Measurements from ENCODE around the gene RGL2.

Gene RGL2

GRCh38 chr6:33333666-33334065, 34.9 kb upstream of the RGL2 start:
- no peaks in the 10 kb centered on the region for H3K4me1 ChIP-seq (ENCODE audit: control insufficient read depth, insufficient read depth, low read length, poor library complexity, severe bottlenecking)
- no peak for DNase-seq
- H3K36me3 ChIP-seq (ENCODE audit: control insufficient read depth, insufficient read depth, low read length) = no peaks in the 10 kb centered on the region
- no peaks in the 10 kb centered on the region for H3K27me3 ChIP-seq (replicated peaks; ENCODE audit: control insufficient read depth, insufficient read depth, low read length, poor library complexity, severe bottlenecking)
- no peak overlapping the region for H3K27ac ChIP-seq (ENCODE audit: insufficient read depth, low read length, poor library complexity, severe bottlenecking)
- H3K4me3 ChIP-seq (ENCODE audit: insufficient read depth, low read depth, low read length, poor library complexity, severe bottlenecking) = no peak overlapping the region
- H3K9me3 ChIP-seq (ENCODE audit: control insufficient read depth, low read length) = no peaks in the 10 kb centered on the region

GRCh38 chr6:33330736-33331135, 32.0 kb upstream of the RGL2 start:
- no peaks in the 10 kb centered on the region for H3K4me1 ChIP-seq (ENCODE audit: control insufficient read depth, insufficient read depth, low read length, poor library complexity, severe bottlenecking)
- no peak overlapping the region for H3K4me3 ChIP-seq (ENCODE audit: insufficient read depth, low read depth, low read length, poor library complexity, severe bottlenecking)
- no peaks in the 10 kb centered on the region for H3K36me3 ChIP-seq (ENCODE audit: control insufficient read depth, insufficient read depth, low read length)
- H3K27me3 ChIP-seq (replicated peaks; ENCODE audit: control insufficient read depth, insufficient read depth, low read length, poor library complexity, severe bottlenecking) = no peaks in the 10 kb centered on the region
- no peak overlapping the region for H3K27ac ChIP-seq (ENCODE audit: insufficient read depth, low read length, poor library complexity, severe bottlenecking)
- no peaks in the 10 kb centered on the region for H3K9me3 ChIP-seq (ENCODE audit: control insufficient read depth, low read length)
- no peak for DNase-seq

DNA sequence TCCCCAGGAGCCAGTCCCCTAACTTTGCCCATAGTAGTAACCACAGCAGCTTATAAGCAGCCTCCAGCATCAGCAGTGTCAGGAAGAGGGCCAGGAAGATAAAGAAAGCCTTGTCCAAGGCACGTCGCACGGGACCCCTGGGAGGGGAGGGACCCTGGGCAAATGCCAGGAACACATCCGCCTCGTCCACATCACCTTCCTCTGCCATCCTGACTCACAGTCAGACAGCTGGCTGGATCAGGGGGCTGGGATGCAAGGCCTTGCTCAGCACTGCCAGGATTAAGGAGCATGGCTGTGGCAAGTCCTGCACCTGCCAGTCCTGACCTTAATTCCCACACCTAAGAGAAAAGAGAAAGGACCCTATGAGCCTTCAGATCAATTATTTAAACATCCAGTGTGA, 30.3 kb upstream of the RGL2 start:
- peaks cover under 1% of the 10 kb centered on the region for H3K4me1 ChIP-seq (ENCODE audit: control insufficient read depth, insufficient read depth, low read length, poor library complexity, severe bottlenecking)
- H3K36me3 ChIP-seq (ENCODE audit: control insufficient read depth, insufficient read depth, low read length) = no peaks in the 10 kb centered on the region
- DNase-seq = no peak
- H3K27me3 ChIP-seq (replicated peaks; ENCODE audit: control insufficient read depth, insufficient read depth, low read length, poor library complexity, severe bottlenecking) = no peaks in the 10 kb centered on the region
- no peaks in the 10 kb centered on the region for H3K9me3 ChIP-seq (ENCODE audit: control insufficient read depth, low read length)
- no peak overlapping the region for H3K27ac ChIP-seq (ENCODE audit: insufficient read depth, low read length, poor library complexity, severe bottlenecking)
- H3K4me3 ChIP-seq (ENCODE audit: insufficient read depth, low read depth, low read length, poor library complexity, severe bottlenecking) = no peak overlapping the region

DNA sequence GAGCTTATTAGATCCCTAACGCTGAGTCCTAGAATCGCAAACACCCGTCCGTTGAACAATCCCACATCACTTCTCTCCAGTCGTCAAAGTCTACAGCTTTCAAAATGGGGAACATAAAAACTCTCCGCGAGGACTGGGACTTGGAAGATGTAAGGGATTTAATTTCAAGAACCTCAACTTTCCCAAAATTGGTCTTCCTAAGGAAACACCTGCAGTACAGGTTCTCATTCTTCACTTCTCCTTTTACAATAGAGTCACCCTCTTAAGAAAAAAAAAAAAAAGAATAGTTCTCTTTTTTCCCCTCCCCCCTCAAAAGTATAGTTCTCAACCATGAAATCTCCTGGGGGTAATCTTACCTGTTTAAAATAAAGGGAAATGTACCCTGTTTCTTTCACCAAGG, 25.4 kb upstream of the RGL2 start:
- H3K27me3 ChIP-seq (replicated peaks; ENCODE audit: control insufficient read depth, insufficient read depth, low read length, poor library complexity, severe bottlenecking) = no peaks in the 10 kb centered on the region
- peaks cover 30% of the 10 kb centered on the region for H3K4me1 ChIP-seq (ENCODE audit: control insufficient read depth, insufficient read depth, low read length, poor library complexity, severe bottlenecking)
- H3K4me3 ChIP-seq (ENCODE audit: insufficient read depth, low read depth, low read length, poor library complexity, severe bottlenecking) = peak overlapping the region; percentile 89
- peaks cover 20% of the 10 kb centered on the region for H3K36me3 ChIP-seq (ENCODE audit: control insufficient read depth, insufficient read depth, low read length)
- no peak for DNase-seq
- H3K9me3 ChIP-seq (ENCODE audit: control insufficient read depth, low read length) = no peaks in the 10 kb centered on the region
- peak overlapping the region; percentile 84 for H3K27ac ChIP-seq (ENCODE audit: insufficient read depth, low read length, poor library complexity, severe bottlenecking)

- Histone ChIP-seq H3K4me1 (ENCODE audit: control insufficient read depth, insufficient read depth, low read length, poor library complexity, severe bottlenecking) (peaks cover 35% of the 10 kb centered on the region), H3K4me3 (ENCODE audit: insufficient read depth, low read depth, low read length, poor library complexity, severe bottlenecking) (peak overlapping the region; percentile 89), H3K9me3 (ENCODE audit: control insufficient read depth, low read length) (no peaks in the 10 kb centered on the region), H3K36me3 (ENCODE audit: control insufficient read depth, insufficient read depth, low read length) (peaks cover 26% of the 10 kb centered on the region), H3K27me3 (replicated peaks; ENCODE audit: control insufficient read depth, insufficient read depth, low read length, poor library complexity, severe bottlenecking) (no peaks in the 10 kb centered on the region), H3K27ac (ENCODE audit: insufficient read depth, low read length, poor library complexity, severe bottlenecking) (peak overlapping the region; percentile 84)
- no peak for DNase-seq
Observed at GRCh38 chr6:33323623-33323948, 24.8 kb upstream of the RGL2 start.

- no peaks in the 10 kb centered on the region for H3K9me3 ChIP-seq (ENCODE audit: control insufficient read depth, low read length)
- H3K27ac ChIP-seq (ENCODE audit: insufficient read depth, low read length, poor library complexity, severe bottlenecking) = peak overlapping the region; percentile 84
- H3K4me3 ChIP-seq (ENCODE audit: insufficient read depth, low read depth, low read length, poor library complexity, severe bottlenecking) = no peak overlapping the region
- peaks cover 27% of the 10 kb centered on the region for H3K36me3 ChIP-seq (ENCODE audit: control insufficient read depth, insufficient read depth, low read length)
- peaks cover 41% of the 10 kb centered on the region for H3K4me1 ChIP-seq (ENCODE audit: control insufficient read depth, insufficient read depth, low read length, poor library complexity, severe bottlenecking)
- H3K27me3 ChIP-seq (replicated peaks; ENCODE audit: control insufficient read depth, insufficient read depth, low read length, poor library complexity, severe bottlenecking) = no peaks in the 10 kb centered on the region
- no peak for DNase-seq
Observed at GRCh38 chr6:33321227-33321626, 22.5 kb upstream of the RGL2 start.

GRCh38 chr6:33320315-33321181, 21.8 kb upstream of the RGL2 start:
- no peak for DNase-seq
- H3K4me3 ChIP-seq (ENCODE audit: insufficient read depth, low read depth, low read length, poor library complexity, severe bottlenecking) = no peak overlapping the region
- peaks cover 27% of the 10 kb centered on the region for H3K36me3 ChIP-seq (ENCODE audit: control insufficient read depth, insufficient read depth, low read length)
- H3K27me3 ChIP-seq (replicated peaks; ENCODE audit: control insufficient read depth, insufficient read depth, low read length, poor library complexity, severe bottlenecking) = no peaks in the 10 kb centered on the region
- peak overlapping the region; percentile 84 for H3K27ac ChIP-seq (ENCODE audit: insufficient read depth, low read length, poor library complexity, severe bottlenecking)
- H3K4me1 ChIP-seq (ENCODE audit: control insufficient read depth, insufficient read depth, low read length, poor library complexity, severe bottlenecking) = peaks cover 41% of the 10 kb centered on the region
- no peaks in the 10 kb centered on the region for H3K9me3 ChIP-seq (ENCODE audit: control insufficient read depth, low read length)

DNA sequence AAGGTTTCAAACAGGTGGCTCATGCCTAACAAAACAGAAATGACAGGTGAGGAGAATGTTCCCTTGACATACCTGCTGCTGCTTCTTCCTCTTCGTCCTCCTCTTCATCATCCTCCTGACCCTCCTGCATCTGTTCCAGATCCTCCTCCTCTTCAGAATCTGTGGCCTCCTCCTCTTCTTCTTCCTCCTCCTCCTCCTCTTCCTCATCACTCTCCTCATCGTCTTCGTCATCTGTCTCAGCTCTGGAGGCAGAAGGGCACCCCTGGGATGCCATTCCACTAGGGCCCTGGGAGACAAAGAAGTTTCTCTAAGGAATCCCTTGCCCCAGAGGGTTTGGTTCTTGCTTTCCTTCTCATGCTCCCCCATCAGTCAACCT, 21.2 kb upstream of the RGL2 start:
- H3K4me3 ChIP-seq (ENCODE audit: insufficient read depth, low read depth, low read length, poor library complexity, severe bottlenecking) = no peak overlapping the region
- H3K27ac ChIP-seq (ENCODE audit: insufficient read depth, low read length, poor library complexity, severe bottlenecking) = peak overlapping the region; percentile 14
- H3K36me3 ChIP-seq (ENCODE audit: control insufficient read depth, insufficient read depth, low read length) = peaks cover 27% of the 10 kb centered on the region
- no peak for DNase-seq
- no peaks in the 10 kb centered on the region for H3K27me3 ChIP-seq (replicated peaks; ENCODE audit: control insufficient read depth, insufficient read depth, low read length, poor library complexity, severe bottlenecking)
- H3K4me1 ChIP-seq (ENCODE audit: control insufficient read depth, insufficient read depth, low read length, poor library complexity, severe bottlenecking) = peaks cover 47% of the 10 kb centered on the region
- no peaks in the 10 kb centered on the region for H3K9me3 ChIP-seq (ENCODE audit: control insufficient read depth, low read length)

- H3K27ac ChIP-seq (ENCODE audit: insufficient read depth, low read length, poor library complexity, severe bottlenecking) = peak overlapping the region; percentile 78
- no peaks in the 10 kb centered on the region for H3K9me3 ChIP-seq (ENCODE audit: control insufficient read depth, low read length)
- peak overlapping the region; percentile 75 for H3K4me3 ChIP-seq (ENCODE audit: insufficient read depth, low read depth, low read length, poor library complexity, severe bottlenecking)
- H3K4me1 ChIP-seq (ENCODE audit: control insufficient read depth, insufficient read depth, low read length, poor library complexity, severe bottlenecking) = peaks cover 49% of the 10 kb centered on the region
- no peaks in the 10 kb centered on the region for H3K27me3 ChIP-seq (replicated peaks; ENCODE audit: control insufficient read depth, insufficient read depth, low read length, poor library complexity, severe bottlenecking)
- no peak for DNase-seq
- H3K36me3 ChIP-seq (ENCODE audit: control insufficient read depth, insufficient read depth, low read length) = peaks cover 27% of the 10 kb centered on the region
Observed at GRCh38 chr6:33318426-33319073, 19.8 kb upstream of the RGL2 start.

- Histone ChIP-seq H3K4me1 (ENCODE audit: control insufficient read depth, insufficient read depth, low read length, poor library complexity, severe bottlenecking) (peaks cover 46% of the 10 kb centered on the region), H3K4me3 (ENCODE audit: insufficient read depth, low read depth, low read length, poor library complexity, severe bottlenecking) (peak within 1 kb of the TSS; percentile 75), H3K9me3 (ENCODE audit: control insufficient read depth, low read length) (no peaks in the 10 kb centered on the region), H3K36me3 (ENCODE audit: control insufficient read depth, insufficient read depth, low read length) (peaks cover 27% of the 10 kb centered on the region), H3K27ac (ENCODE audit: insufficient read depth, low read length, poor library complexity, severe bottlenecking) (peak within 1 kb of the TSS; percentile 78), H3K27me3 (replicated peaks; ENCODE audit: control insufficient read depth, insufficient read depth, low read length, poor library complexity, severe bottlenecking) (no peaks in the 10 kb centered on the region)
- DNase-seq = peak; percentile 93 to 97 (median 93)
Observed at GRCh38 chr6:33317669-33318425, 19.1 kb upstream of the RGL2 start, which contains the start of gene ZBTB22. Gene ZBTB22, minus strand, starts transcription at chr6:33317744. Its CDS starts 828 bp downstream, at chr6:33316916.

Measured in effector memory CD4-positive, alpha-beta T cell (primary cell).